ENCODE results near the gene SFT2D3.

SFT2D3 gene

GRCh38 chr2:127664895-127665225, 36.4 kb upstream of the SFT2D3 start:
- DNase-seq = no peak

GRCh38 chr2:127665267-127665893, 35.9 kb upstream of the SFT2D3 start:
- no peak for DNase-seq

- no peak for DNase-seq
Measured at GRCh38 chr2:127669056-127669455, 32.2 kb upstream of the SFT2D3 start.

- DNase-seq = no peak
Measured at GRCh38 chr2:127670055-127670956, 31.0 kb upstream of the SFT2D3 start.

- DNase-seq = no peak
Measured at GRCh38 chr2:127670957-127671290, 30.4 kb upstream of the SFT2D3 start.

- no peak for DNase-seq
Measured at GRCh38 chr2:127671557-127672302, 29.6 kb upstream of the SFT2D3 start.

GRCh38 chr2:127672341-127673224, 28.7 kb upstream of the SFT2D3 start:
- no peak for DNase-seq

- no peak for DNase-seq
Measured at GRCh38 chr2:127673291-127674069, 27.8 kb upstream of the SFT2D3 start.

GRCh38 chr2:127674241-127675209, 26.8 kb upstream of the SFT2D3 start:
- peak; percentile 57 for DNase-seq

- DNase-seq = peak; percentile 56
Measured at GRCh38 chr2:127675331-127676261, 25.7 kb upstream of the SFT2D3 start, which contains the start of gene LIMS2. Gene LIMS2, minus strand, starts transcription at chr2:127675530. Its CDS starts 506 bp downstream, at chr2:127675024.

GRCh38 chr2:127676906-127677305, 24.4 kb upstream of the SFT2D3 start:
- no peak for DNase-seq

- DNase-seq = no peak
Measured at GRCh38 chr2:127678531-127678930, 22.8 kb upstream of the SFT2D3 start.

GRCh38 chr2:127678991-127679390, 22.3 kb upstream of the SFT2D3 start:
- no peak for DNase-seq

- DNase-seq = no peak
Measured at GRCh38 chr2:127679680-127680361, 21.5 kb upstream of the SFT2D3 start.

GRCh38 chr2:127680706-127681287, 20.5 kb upstream of the SFT2D3 start:
- no peak for DNase-seq

GRCh38 chr2:127681288-127681804, 20.0 kb upstream of the SFT2D3 start:
- DNase-seq = peak; percentile 56

GRCh38 chr2:127681976-127682857, 19.1 kb upstream of the SFT2D3 start:
- DNase-seq = no peak
